ENCODE results near the gene ZNF467.
A peak's percentile ranks its signal among the peaks of the same experiment; 100 is the strongest.

ZNF467 gene

GRCh38 chr7:149776848-149777407, 3.5 kb upstream of the ZNF467 start:
- peaks cover 6% of the 10 kb centered on the region; the same call in 1 of the 2 replicates for H3K4me1 ChIP-seq (ENCODE audit: control insufficient read depth, insufficient read depth, low read length)

GRCh38 chr7:149776289-149776688, 2.9 kb upstream of the ZNF467 start:
- Histone ChIP-seq H3K4me1 (ENCODE audit: control insufficient read depth, insufficient read depth, low read length) (peaks cover 6% of the 10 kb centered on the region; the same call in 1 of the 2 replicates), H3K27ac (ENCODE audit: low read depth, low read length) (no peak overlapping the region), H3K36me3 (ENCODE audit: control insufficient read depth, insufficient read depth, low read length) (no peaks in the 10 kb centered on the region), H3K9me3 (ENCODE audit: control insufficient read depth, insufficient read depth, low read length) (no peaks in the 10 kb centered on the region), H3K4me3 (ENCODE audit: low read depth, low read length) (no peak overlapping the region), H3K27me3 (ENCODE audit: control insufficient read depth, insufficient read depth, low read length) (peaks cover 47% of the 10 kb centered on the region), H3K9ac (ENCODE audit: low read depth, low read length) (no peak overlapping the region)

More at GRCh38 chr7:149776848-149777407, 3.5 kb upstream of the ZNF467 start:
- Histone ChIP-seq H3K4me3 (ENCODE audit: low read depth, low read length) (no peak overlapping the region), H3K36me3 (ENCODE audit: control insufficient read depth, insufficient read depth, low read length) (no peaks in the 10 kb centered on the region), H3K9me3 (ENCODE audit: control insufficient read depth, insufficient read depth, low read length) (no peaks in the 10 kb centered on the region), H3K27me3 (ENCODE audit: control insufficient read depth, insufficient read depth, low read length) (peaks cover 45% of the 10 kb centered on the region), H3K27ac (ENCODE audit: low read depth, low read length) (no peak overlapping the region), H3K9ac (ENCODE audit: low read depth, low read length) (no peak overlapping the region)

GRCh38 chr7:149775176-149775556, 1.8 kb upstream of the ZNF467 start:
- Histone ChIP-seq H3K36me3 (ENCODE audit: control insufficient read depth, insufficient read depth, low read length) (no peaks in the 10 kb centered on the region), H3K9ac (ENCODE audit: low read depth, low read length) (no peak overlapping the region), H3K4me3 (ENCODE audit: low read depth, low read length) (no peak overlapping the region), H3K27me3 (ENCODE audit: control insufficient read depth, insufficient read depth, low read length) (peaks cover 58% of the 10 kb centered on the region), H3K9me3 (ENCODE audit: control insufficient read depth, insufficient read depth, low read length) (no peaks in the 10 kb centered on the region), H3K4me1 (ENCODE audit: control insufficient read depth, insufficient read depth, low read length) (peaks cover 11% of the 10 kb centered on the region; the same call in 1 of the 2 replicates), H3K27ac (ENCODE audit: low read depth, low read length) (no peak overlapping the region)

GRCh38 chr7:149774237-149775175, 1.1 kb upstream of the ZNF467 start:
- no peaks in the 10 kb centered on the region for H3K9me3 ChIP-seq (ENCODE audit: control insufficient read depth, insufficient read depth, low read length)
- H3K27ac ChIP-seq (ENCODE audit: low read depth, low read length) = no peak overlapping the region
- H3K27me3 ChIP-seq (ENCODE audit: control insufficient read depth, insufficient read depth, low read length) = peaks cover 65% of the 10 kb centered on the region
- H3K4me1 ChIP-seq (ENCODE audit: control insufficient read depth, insufficient read depth, low read length) = peaks cover 11% of the 10 kb centered on the region; the same call in 1 of the 2 replicates
- H3K36me3 ChIP-seq (ENCODE audit: control insufficient read depth, insufficient read depth, low read length) = no peaks in the 10 kb centered on the region
- H3K4me3 ChIP-seq (ENCODE audit: low read depth, low read length) = peak overlapping the region; percentile 67
- H3K9ac ChIP-seq (ENCODE audit: low read depth, low read length) = no peak overlapping the region

- Histone ChIP-seq H3K4me1 (ENCODE audit: control insufficient read depth, insufficient read depth, low read length) (peaks cover 11% of the 10 kb centered on the region; the same call in 1 of the 2 replicates), H3K9me3 (ENCODE audit: control insufficient read depth, insufficient read depth, low read length) (no peaks in the 10 kb centered on the region), H3K9ac (ENCODE audit: low read depth, low read length) (no peak overlapping the region), H3K27me3 (ENCODE audit: control insufficient read depth, insufficient read depth, low read length) (peaks cover 80% of the 10 kb centered on the region), H3K4me3 (ENCODE audit: low read depth, low read length) (peak overlapping the region; percentile 67), H3K36me3 (ENCODE audit: control insufficient read depth, insufficient read depth, low read length) (no peaks in the 10 kb centered on the region), H3K27ac (ENCODE audit: low read depth, low read length) (no peak overlapping the region)
Measured at GRCh38 chr7:149772956-149773434, 393 bp downstream of the ZNF467 start.

- Histone ChIP-seq H3K27ac (ENCODE audit: low read depth, low read length) (no peak overlapping the region), H3K27me3 (ENCODE audit: control insufficient read depth, insufficient read depth, low read length) (peaks cover 81% of the 10 kb centered on the region), H3K36me3 (ENCODE audit: control insufficient read depth, insufficient read depth, low read length) (no peaks in the 10 kb centered on the region), H3K9me3 (ENCODE audit: control insufficient read depth, insufficient read depth, low read length) (no peaks in the 10 kb centered on the region), H3K9ac (ENCODE audit: low read depth, low read length) (no peak overlapping the region), H3K4me1 (ENCODE audit: control insufficient read depth, insufficient read depth, low read length) (peaks cover 11% of the 10 kb centered on the region; the same call in 1 of the 2 replicates), H3K4me3 (ENCODE audit: low read depth, low read length) (peak overlapping the region; percentile 69)
Measured at GRCh38 chr7:149772241-149772955, 990 bp downstream of the ZNF467 start.

- H3K9ac ChIP-seq (ENCODE audit: low read depth, low read length) = no peak overlapping the region
- H3K36me3 ChIP-seq (ENCODE audit: control insufficient read depth, insufficient read depth, low read length) = no peaks in the 10 kb centered on the region
- peaks cover 11% of the 10 kb centered on the region; the same call in 1 of the 2 replicates for H3K4me1 ChIP-seq (ENCODE audit: control insufficient read depth, insufficient read depth, low read length)
- H3K4me3 ChIP-seq (ENCODE audit: low read depth, low read length) = peak overlapping the region; percentile 69
- H3K27me3 ChIP-seq (ENCODE audit: control insufficient read depth, insufficient read depth, low read length) = peaks cover 82% of the 10 kb centered on the region
- peak overlapping the region; percentile 42 for H3K27ac ChIP-seq (ENCODE audit: low read depth, low read length)
- no peaks in the 10 kb centered on the region for H3K9me3 ChIP-seq (ENCODE audit: control insufficient read depth, insufficient read depth, low read length)
Measured at GRCh38 chr7:149771720-149772240, 1.6 kb downstream of the ZNF467 start.

- Histone ChIP-seq H3K27ac (ENCODE audit: low read depth, low read length) (no peak overlapping the region), H3K4me3 (ENCODE audit: low read depth, low read length) (peak overlapping the region; percentile 62), H3K9ac (ENCODE audit: low read depth, low read length) (no peak overlapping the region), H3K4me1 (ENCODE audit: control insufficient read depth, insufficient read depth, low read length) (peaks cover 11% of the 10 kb centered on the region; the same call in 1 of the 2 replicates), H3K27me3 (ENCODE audit: control insufficient read depth, insufficient read depth, low read length) (peaks cover 83% of the 10 kb centered on the region), H3K9me3 (ENCODE audit: control insufficient read depth, insufficient read depth, low read length) (no peaks in the 10 kb centered on the region), H3K36me3 (ENCODE audit: control insufficient read depth, insufficient read depth, low read length) (no peaks in the 10 kb centered on the region)
Measured at GRCh38 chr7:149770728-149771636, 2.4 kb downstream of the ZNF467 start.

GRCh38 chr7:149769915-149770314, 3.5 kb downstream of the ZNF467 start:
- no peaks in the 10 kb centered on the region for H3K9me3 ChIP-seq (ENCODE audit: control insufficient read depth, insufficient read depth, low read length)
- H3K27ac ChIP-seq (ENCODE audit: low read depth, low read length) = no peak overlapping the region
- H3K27me3 ChIP-seq (ENCODE audit: control insufficient read depth, insufficient read depth, low read length) = peaks cover 83% of the 10 kb centered on the region
- no peak overlapping the region for H3K9ac ChIP-seq (ENCODE audit: low read depth, low read length)
- H3K4me1 ChIP-seq (ENCODE audit: control insufficient read depth, insufficient read depth, low read length) = peaks cover 15% of the 10 kb centered on the region; the same call in 1 of the 2 replicates
- H3K4me3 ChIP-seq (ENCODE audit: low read depth, low read length) = no peak overlapping the region
- no peaks in the 10 kb centered on the region for H3K36me3 ChIP-seq (ENCODE audit: control insufficient read depth, insufficient read depth, low read length)

GRCh38 chr7:149768931-149769330, 4.5 kb downstream of the ZNF467 start:
- no peak overlapping the region for H3K4me3 ChIP-seq (ENCODE audit: low read depth, low read length)
- H3K36me3 ChIP-seq (ENCODE audit: control insufficient read depth, insufficient read depth, low read length) = no peaks in the 10 kb centered on the region
- H3K27me3 ChIP-seq (ENCODE audit: control insufficient read depth, insufficient read depth, low read length) = peaks cover 83% of the 10 kb centered on the region

More at GRCh38 chr7:149768931-149769330, 4.5 kb downstream of the ZNF467 start:
- Histone ChIP-seq H3K4me1 (ENCODE audit: control insufficient read depth, insufficient read depth, low read length) (peaks cover 9% of the 10 kb centered on the region; the same call in 1 of the 2 replicates), H3K27ac (ENCODE audit: low read depth, low read length) (no peak overlapping the region), H3K9ac (ENCODE audit: low read depth, low read length) (no peak overlapping the region), H3K9me3 (ENCODE audit: control insufficient read depth, insufficient read depth, low read length) (no peaks in the 10 kb centered on the region)

Data from HUES48 (cell line).